GM12872 (cell line): ENCODE measurements around the gene ZBTB43.

ENCODE experiments used
- CTCF ChIP-seq: IDR thresholded peaks from 3 replicates; pipeline ENCODE4 v1.5.1; 2011; ENCODE audit warnings: low read depth, mild to moderate bottlenecking, low read length, moderate library complexity; ENCODE audit not compliant: insufficient read depth

ZBTB43 gene

GRCh38 chr9:126804696-126805553, at the start of gene ZBTB43:
Gene ZBTB43 (plus strand): TSS chr9:126805040. CDS start chr9:126832510, 27,470 bp downstream.
- no peak for TF ChIP-seq CTCF

- TF ChIP-seq CTCF: no peak
These were observed 49.4 kb upstream of the ZBTB43 start for GRCh38 chr9:126755317-126755875.

DNA sequence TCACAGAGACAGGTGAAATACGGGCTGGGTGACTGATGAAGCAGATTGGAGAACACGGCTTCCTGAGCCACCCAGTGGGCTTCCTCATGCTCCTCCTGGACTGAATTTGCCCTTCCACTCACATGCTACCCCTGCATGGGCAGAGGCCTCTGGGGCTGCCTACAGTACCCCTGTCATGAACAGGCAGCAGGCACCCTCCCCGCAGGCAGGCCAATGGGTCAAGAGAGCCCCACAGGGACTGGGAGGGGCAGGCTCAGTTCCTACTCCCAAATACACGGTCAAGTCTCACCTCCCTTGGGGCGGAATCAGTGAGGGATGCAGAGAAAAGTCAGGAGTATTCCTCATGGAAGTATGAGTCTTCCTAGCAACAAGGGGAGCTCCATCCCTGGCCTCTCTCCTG, 48.6 kb upstream of the ZBTB43 start:
- no peak for TF ChIP-seq CTCF

- no peak for TF ChIP-seq CTCF
These were observed 47.9 kb upstream of the ZBTB43 start for GRCh38 chr9:126756876-126757415.

DNA sequence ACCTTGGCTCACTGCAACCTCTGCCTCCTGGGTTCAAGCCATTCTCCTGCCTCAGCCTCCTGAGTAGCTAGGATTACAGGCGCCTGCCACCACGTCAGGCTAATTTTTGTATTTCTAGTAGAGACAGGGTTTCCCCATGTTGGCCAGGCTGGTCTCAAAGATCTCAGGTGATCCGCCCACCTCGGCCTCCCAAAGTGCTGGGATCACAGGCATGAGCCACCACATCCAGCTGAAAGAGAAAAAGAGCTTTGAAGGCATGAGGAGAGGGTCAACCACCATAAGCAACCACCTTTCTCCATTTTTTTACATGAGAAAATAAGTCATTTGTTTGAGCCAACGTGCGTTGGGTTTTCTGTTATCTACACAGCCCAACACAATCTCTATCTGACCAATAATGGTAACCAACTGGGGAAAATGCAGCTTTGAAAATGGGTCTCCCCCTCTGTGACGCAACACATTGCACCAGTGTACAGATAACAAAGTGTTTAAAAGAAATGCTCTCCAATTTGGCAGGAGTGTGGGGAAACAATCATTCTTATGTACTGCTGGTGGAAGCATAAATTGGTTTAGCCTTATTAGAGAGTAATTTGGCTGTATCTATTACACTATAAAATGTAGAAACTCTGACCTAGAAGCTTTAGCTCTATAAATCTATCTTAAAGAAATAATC, 45.8 kb upstream of the ZBTB43 start:
- no peak for TF ChIP-seq CTCF

GRCh38 chr9:126761274-126761673, 43.6 kb upstream of the ZBTB43 start:
- no peak for TF ChIP-seq CTCF

DNA sequence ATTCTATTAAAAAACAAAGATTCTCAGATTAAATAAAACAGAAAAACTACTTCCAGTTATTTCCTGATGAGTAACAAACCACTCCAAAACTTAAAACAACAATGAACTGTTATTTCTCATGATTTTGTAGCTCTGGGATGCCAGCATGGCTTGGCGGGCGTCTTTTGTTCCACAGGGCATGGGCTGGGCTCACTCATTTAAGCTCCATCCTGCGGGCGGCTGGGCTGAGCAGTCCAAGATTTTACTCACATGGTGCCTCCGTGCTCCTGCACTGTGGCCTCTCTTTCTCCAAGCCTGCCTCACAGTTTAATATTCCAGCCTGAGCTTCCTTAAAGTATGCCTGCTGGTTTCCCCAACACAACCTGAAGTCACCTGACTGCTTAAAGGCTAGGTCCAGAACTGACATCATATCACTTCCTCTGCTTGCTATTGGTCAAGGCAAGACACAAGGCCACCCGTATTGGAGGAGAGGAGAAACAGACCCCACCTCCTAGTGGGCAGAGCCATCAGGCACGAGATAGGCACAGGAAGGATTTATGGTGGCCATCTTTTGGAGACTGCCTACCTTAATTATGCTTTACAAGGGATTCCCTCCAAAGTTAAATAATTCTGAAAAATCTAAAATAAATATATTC, 41.6 kb upstream of the ZBTB43 start:
- no peak for TF ChIP-seq CTCF
